ENCODE data around the gene PCSK6. TPM values are rescaled to one million over a fixed set of nuclear protein-coding genes. Genes with fewer than 3 reads are reported as not detected.

PCSK6 gene
- total RNA-seq, 1 donor from 2014 or later, result 6.8 TPM

GRCh38 chr15:101267320-101268104 is 222.0 kb downstream of the PCSK6 start:
- Histone ChIP-seq H3K27me3 (ENCODE audit: control insufficient read depth, insufficient read depth, low read length) (no peaks in the 10 kb centered on the region), H3K4me3 (ENCODE audit: low read depth, low read length) (no peak overlapping the region), H3K36me3 (ENCODE audit: control insufficient read depth, insufficient read depth, low read length) (peaks cover 7% of the 10 kb centered on the region)
- DNase-seq (ENCODE audit: low read depth) (no peak), FAIRE-seq (no peak)
- TF ChIP-seq, protein P1, sequence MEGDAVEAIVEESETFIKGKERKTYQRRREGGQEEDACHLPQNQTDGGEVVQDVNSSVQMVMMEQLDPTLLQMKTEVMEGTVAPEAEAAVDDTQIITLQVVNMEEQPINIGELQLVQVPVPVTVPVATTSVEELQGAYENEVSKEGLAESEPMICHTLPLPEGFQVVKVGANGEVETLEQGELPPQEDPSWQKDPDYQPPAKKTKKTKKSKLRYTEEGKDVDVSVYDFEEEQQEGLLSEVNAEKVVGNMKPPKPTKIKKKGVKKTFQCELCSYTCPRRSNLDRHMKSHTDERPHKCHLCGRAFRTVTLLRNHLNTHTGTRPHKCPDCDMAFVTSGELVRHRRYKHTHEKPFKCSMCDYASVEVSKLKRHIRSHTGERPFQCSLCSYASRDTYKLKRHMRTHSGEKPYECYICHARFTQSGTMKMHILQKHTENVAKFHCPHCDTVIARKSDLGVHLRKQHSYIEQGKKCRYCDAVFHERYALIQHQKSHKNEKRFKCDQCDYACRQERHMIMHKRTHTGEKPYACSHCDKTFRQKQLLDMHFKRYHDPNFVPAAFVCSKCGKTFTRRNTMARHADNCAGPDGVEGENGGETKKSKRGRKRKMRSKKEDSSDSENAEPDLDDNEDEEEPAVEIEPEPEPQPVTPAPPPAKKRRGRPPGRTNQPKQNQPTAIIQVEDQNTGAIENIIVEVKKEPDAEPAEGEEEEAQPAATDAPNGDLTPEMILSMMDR (IDR thresholded peaks at IDR 0.05; ENCODE audit: insufficient read depth, low read length, severe bottlenecking), result no peak

DNA sequence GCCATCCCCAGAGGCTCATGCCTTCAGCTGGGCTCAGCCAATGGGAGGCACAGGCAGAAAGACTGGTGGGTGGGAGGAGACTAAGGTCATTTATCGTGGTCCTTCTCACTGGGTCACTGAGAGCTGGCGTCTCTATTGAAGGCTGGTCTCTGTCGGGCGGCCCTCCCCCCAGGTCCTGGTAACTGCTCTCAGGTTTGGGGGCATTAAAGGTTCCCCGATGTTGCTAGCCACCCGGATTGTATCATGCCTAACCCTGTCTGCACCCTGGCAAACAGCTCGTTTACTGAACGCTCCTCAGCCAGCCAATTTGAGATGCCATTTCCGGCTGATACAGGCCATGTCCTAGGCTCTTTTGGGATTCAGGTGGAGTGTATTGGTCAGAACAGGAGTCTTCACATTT is 222.7 kb downstream of the PCSK6 start:
- TF ChIP-seq, protein P1 (IDR thresholded peaks at IDR 0.05; ENCODE audit: insufficient read depth, low read length, severe bottlenecking), result no peak
- Histone ChIP-seq H3K36me3 (ENCODE audit: control insufficient read depth, insufficient read depth, low read length) (peaks cover 3% of the 10 kb centered on the region), H3K27me3 (ENCODE audit: control insufficient read depth, insufficient read depth, low read length) (no peaks in the 10 kb centered on the region), H3K4me3 (ENCODE audit: low read depth, low read length) (no peak overlapping the region)
- DNase-seq (ENCODE audit: low read depth) (no peak), FAIRE-seq (no peak)

GRCh38 chr15:101266034-101266433 is 223.5 kb downstream of the PCSK6 start:
- no peak for DNase-seq (ENCODE audit: low read depth)
- peaks cover 1% of the 10 kb centered on the region for H3K36me3 ChIP-seq (ENCODE audit: control insufficient read depth, insufficient read depth, low read length)
- FAIRE-seq, result no peak
- TF ChIP-seq, protein P1 (IDR thresholded peaks at IDR 0.05; ENCODE audit: insufficient read depth, low read length, severe bottlenecking), result no peak
- no peak overlapping the region for H3K4me3 ChIP-seq (ENCODE audit: low read depth, low read length)
- H3K27me3 ChIP-seq (ENCODE audit: control insufficient read depth, insufficient read depth, low read length), result no peaks in the 10 kb centered on the region

DNA sequence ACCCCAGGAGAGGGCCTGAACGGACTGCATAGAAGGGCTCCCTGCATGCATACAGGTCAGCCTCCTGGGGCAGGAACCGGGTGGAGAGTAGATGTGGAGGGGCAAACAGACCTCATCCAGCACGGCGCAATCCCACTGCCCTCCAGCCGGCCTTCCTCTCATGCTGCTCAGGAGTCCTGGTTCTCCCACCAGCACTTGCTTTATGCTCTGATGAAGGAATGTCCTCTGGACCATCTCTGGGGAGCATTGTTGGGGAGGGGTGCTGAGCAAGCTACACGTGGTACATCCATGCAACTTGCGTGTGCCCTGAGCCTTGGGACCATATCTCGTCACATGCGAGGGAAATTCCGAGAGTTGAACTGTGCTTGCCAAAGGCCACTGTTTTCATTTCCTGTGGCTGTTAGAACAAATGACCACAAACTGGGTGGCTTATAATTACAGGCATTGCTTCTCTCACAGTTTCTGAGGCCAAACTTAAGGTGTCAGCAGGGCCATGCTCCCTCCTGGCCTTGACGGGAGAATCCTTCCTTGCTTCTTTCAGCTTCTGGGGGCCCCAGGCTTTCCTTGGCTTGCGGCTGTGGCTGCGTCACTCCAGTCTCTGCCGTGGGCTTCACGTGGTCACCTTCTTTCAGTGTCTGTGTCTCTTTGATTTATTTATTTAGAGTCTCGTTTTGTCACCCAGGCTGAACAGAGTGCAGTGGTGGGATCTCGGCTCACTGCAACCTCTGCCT is 224.4 kb downstream of the PCSK6 start:
- DNase-seq (ENCODE audit: low read depth) (no peak), FAIRE-seq (peak; percentile 90)
- H3K27me3 ChIP-seq (ENCODE audit: control insufficient read depth, insufficient read depth, low read length), result no peaks in the 10 kb centered on the region
- no peaks in the 10 kb centered on the region for H3K36me3 ChIP-seq (ENCODE audit: control insufficient read depth, insufficient read depth, low read length)
- TF ChIP-seq, protein P1 (IDR thresholded peaks at IDR 0.05; ENCODE audit: insufficient read depth, low read length, severe bottlenecking), result no peak
- H3K4me3 ChIP-seq (ENCODE audit: low read depth, low read length), result no peak overlapping the region

DNA sequence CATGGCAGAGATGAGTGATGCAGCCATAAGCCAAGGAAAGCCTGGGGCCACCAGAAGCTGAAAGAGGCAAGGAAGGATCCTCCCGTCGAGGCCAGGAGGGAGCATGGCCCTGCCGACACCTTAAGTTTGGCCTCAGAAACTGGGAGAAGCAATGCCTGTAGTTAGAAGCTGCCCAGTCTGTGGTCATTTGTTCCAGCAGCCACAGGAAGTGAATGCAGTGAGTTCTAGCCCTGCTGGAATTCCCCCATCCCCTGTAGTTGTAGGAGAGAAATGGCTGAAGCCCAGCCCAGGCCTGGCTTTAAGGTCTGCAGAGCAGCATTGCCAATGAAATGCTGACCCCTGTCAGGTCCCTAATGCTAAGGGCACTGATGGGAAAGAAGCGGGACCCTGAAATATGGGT is 225.5 kb downstream of the PCSK6 start:
- H3K36me3 ChIP-seq (ENCODE audit: control insufficient read depth, insufficient read depth, low read length), result no peaks in the 10 kb centered on the region
- no peaks in the 10 kb centered on the region for H3K27me3 ChIP-seq (ENCODE audit: control insufficient read depth, insufficient read depth, low read length)
- no peak overlapping the region for H3K4me3 ChIP-seq (ENCODE audit: low read depth, low read length)
- no peak for FAIRE-seq
- DNase-seq (ENCODE audit: low read depth), result no peak
- TF ChIP-seq, protein P1 (IDR thresholded peaks at IDR 0.05; ENCODE audit: insufficient read depth, low read length, severe bottlenecking), result no peak

Data from bronchial epithelial cell (primary cell).